Sigmoid colon (tissue), 7 donors: Measurements from ENCODE around the gene INF2. TPM values are rescaled to one million over a fixed set of nuclear protein-coding genes. Genes with fewer than 3 reads are reported as not detected.

Experiments used
- DNase-seq: peaks from one replicate; pipeline ENCODE4 v3.0.0-alpha.2; 2019
- H3K27ac ChIP-seq, 4 donors: fragments of 200-600 bp; sonication (generic); one replicate each; pipeline ENCODE4 v1.5.1; 2016 to 2019; ENCODE audit warnings: mild to moderate bottlenecking in 1 of 4
- H3K27me3 ChIP-seq, 3 donors: fragments of 200-600 bp; sonication (generic); one replicate each; pipeline ENCODE4 v1.5.1; 2019; ENCODE audit warnings: mild to moderate bottlenecking in 1 of 3
- H3K36me3 ChIP-seq, 4 donors: fragments of 200-600 bp; sonication (generic); one replicate each; pipeline ENCODE4 v1.5.1; 2016 to 2019
- H3K4me1 ChIP-seq, 4 donors: fragments of 200-600 bp; sonication (generic); one replicate each; pipeline ENCODE4 v1.5.1; 2017 to 2019
- H3K4me3 ChIP-seq, 4 donors: fragments of 200-600 bp; sonication (generic); one replicate each; pipeline ENCODE4 v1.5.1; 2017 to 2019; ENCODE audit warnings: mild to moderate bottlenecking in 2 of 4, moderate library complexity in 1 of 4
- H3K9me3 ChIP-seq, 4 donors: fragments of 200-600 bp in 3 of 4; sonication (generic) in 3 of 4; one replicate each; pipeline versions ENCODE4 v1.5.1 to v1.6.1; 2013 to 2019
- CTCF ChIP-seq, 4 experiments: fragments of 450-650 bp in 3 of 4; fragments of 200-600 bp in 1 of 4; IDR thresholded peaks; one replicate each; pipeline ENCODE4 v1.5.1; 2016 to 2019; ENCODE audit warnings: antibody characterized with exemption in 4 of 4, mild to moderate bottlenecking in 3 of 4, moderate library complexity in 2 of 4
- EP300 ChIP-seq, 4 donors: sonication (generic); formaldehyde crosslinking; IDR thresholded peaks; one replicate each; pipeline ENCODE4 v1.6.1; 2017; ENCODE audit warnings: antibody characterized with exemption in 4 of 4
- POLR2A ChIP-seq, 2 donors: fragments of 450-650 bp; IDR thresholded peaks; one replicate each; pipeline ENCODE4 v1.6.1; 2016; ENCODE audit warnings: antibody characterized with exemption in 2 of 2, mild to moderate bottlenecking in 2 of 2, moderate library complexity in 2 of 2
- POLR2AphosphoS5 ChIP-seq, 4 donors: sonication (generic); formaldehyde crosslinking; IDR thresholded peaks; one replicate each; pipeline ENCODE4 v1.6.1; 2017; ENCODE audit warnings: antibody characterized with exemption in 4 of 4
- WGBS, 2 donors: extraction: QIAGEN DNeasy Blood & Tissue Kit; methylation state at CpG; one replicate each; pipeline ENCODE4 v1.1.7; 2013; 5-methylcytosine and 5-hydroxymethylcytosine counted together
- intact Hi-C: fragments of 100-400 bp; cut with DNase I; formaldehyde crosslinking; loops from one replicate; pipeline ENCODE4 v1.15.1; 2023
- polyA plus RNA-seq, 3 donors: library from polyadenylated mRNA; stranded (reverse); fragments of 200-250 nt; gene quantifications; one replicate each; pipeline ENCODE4 v1.2.3, GENCODE V29; 2013
- total RNA-seq, 4 donors: library from RNA; depleted of rRNA; stranded (reverse); fragments of >200 nt; gene quantifications; one replicate each; pipeline ENCODE4 v1.1.0, GENCODE V29; 2016
- donor health status: healthy with polysubstance abuse.
- donor health status: Bipolar disorder and iron deficiency.
- donor health status: healthy.

INF2 gene
- total and polyA plus RNA-seq, 7 donors: 26.3 to 169 (median 67.0) TPM

DNA sequence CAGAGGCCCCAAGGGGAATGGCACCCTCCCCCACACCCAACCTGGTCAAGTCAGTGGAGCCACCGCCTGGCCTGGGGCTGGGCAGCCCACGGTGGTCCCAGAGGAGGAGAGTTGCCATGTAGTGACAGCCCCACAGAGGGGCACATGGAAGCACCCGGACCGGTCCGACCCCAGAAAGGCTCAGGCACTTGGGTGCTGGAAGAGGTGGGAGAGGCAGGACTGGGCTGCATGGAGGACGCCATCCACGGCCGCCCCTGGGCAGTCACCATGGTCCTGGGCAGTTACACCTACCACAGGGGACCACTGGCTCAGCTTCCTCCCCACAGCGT, 46.9 kb upstream of the INF2 start:
- peaks cover 0 to 4% (median 0%) of the 10 kb centered on the region in 4 donors for H3K9me3 ChIP-seq
- H3K4me1 ChIP-seq: peaks cover 0 to 7% (median 3%) of the 10 kb centered on the region in 4 donors
- peaks cover 0 to 22% (median 3%) of the 10 kb centered on the region in 3 donors for H3K27me3 ChIP-seq
- WGBS, 2 donors: 91 to 95% methylated on average over 9 of the region's 9 CpGs
- H3K27ac ChIP-seq: no peak overlapping the region
- H3K36me3 ChIP-seq: no peaks in the 10 kb centered on the region
- DNase-seq: no peak
- no peak overlapping the region for H3K4me3 ChIP-seq
- intact Hi-C loops: loop anchor here (5.0 kb wide), 1 partner anchor 565 kb away; no protein-coding TSS in a partner anchor
- TF ChIP-seq EP300 (IDR thresholded peaks at IDR 0.05) (no peak), POLR2AphosphoS5 (IDR thresholded peaks at IDR 0.05) (no peak), POLR2A (IDR thresholded peaks at IDR 0.05) (no peak), CTCF (IDR thresholded peaks at IDR 0.05) (no peak)

DNA sequence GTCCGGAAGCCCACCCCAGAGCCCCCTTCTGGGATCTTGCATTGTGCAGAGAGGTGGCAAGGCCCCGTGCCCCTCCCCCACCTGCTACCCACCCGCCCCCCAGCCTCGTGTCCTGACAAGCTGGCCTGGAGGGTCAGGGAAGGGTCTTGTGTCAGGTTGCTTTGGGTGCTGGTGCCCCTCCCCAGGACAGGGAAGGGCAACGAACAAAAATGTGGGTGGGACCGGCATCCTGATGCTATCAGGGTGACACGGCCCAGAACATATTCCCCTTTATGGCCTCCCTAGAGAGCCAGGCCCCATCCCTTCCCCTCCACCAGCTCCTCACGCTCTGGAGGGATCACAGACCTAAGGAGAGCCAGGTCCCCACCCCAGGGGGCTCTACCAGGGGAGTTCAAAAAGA, 46.1 kb upstream of the INF2 start:
- peaks cover 0 to 22% (median 3%) of the 10 kb centered on the region in 3 donors for H3K27me3 ChIP-seq
- no peaks in the 10 kb centered on the region for H3K36me3 ChIP-seq
- TF ChIP-seq POLR2A (IDR thresholded peaks at IDR 0.05): no peak
- TF ChIP-seq POLR2AphosphoS5 (IDR thresholded peaks at IDR 0.05): no peak
- no peak for TF ChIP-seq CTCF (IDR thresholded peaks at IDR 0.05)
- TF ChIP-seq EP300 (IDR thresholded peaks at IDR 0.05): no peak
- peaks cover 0 to 4% (median 0%) of the 10 kb centered on the region in 4 donors for H3K9me3 ChIP-seq
- no peak for DNase-seq
- H3K4me1 ChIP-seq: peaks cover 0 to 7% (median 3%) of the 10 kb centered on the region in 4 donors
- no peak overlapping the region for H3K4me3 ChIP-seq
- no peak overlapping the region for H3K27ac ChIP-seq
- intact Hi-C loops: loop anchor here (5.0 kb wide), 1 partner anchor 566 kb away; no protein-coding TSS in a partner anchor
- 39 to 61% methylated on average over 8 of the region's 8 CpGs for WGBS, 2 donors

DNA sequence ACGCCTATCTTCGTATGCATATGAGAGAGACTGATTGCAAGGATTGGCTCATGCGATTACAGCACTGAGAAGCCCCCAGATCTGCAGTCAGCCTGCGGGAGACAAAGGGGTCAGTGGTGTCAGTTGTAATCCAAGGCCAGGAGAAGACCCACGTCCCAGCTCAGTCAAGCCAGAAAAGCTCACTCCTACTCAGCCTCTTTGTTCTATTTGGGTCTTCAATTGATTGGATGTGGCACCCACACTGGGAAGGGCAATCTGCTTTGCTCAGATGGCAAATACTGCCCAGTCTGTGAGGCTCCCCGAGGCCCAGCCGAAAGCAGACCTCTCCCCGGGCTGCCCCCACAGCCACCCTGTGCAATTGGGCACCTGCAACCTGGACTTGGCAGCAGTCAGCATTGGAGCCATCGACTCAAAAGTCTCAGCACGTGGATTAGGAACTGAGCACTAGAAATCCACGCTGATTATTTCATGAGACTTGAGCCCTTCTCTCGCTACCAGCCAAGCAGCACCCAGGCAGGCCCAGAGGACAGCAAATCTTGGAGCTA, 45.3 kb upstream of the INF2 start:
- H3K27ac ChIP-seq: no peak overlapping the region
- no peak for DNase-seq
- WGBS, 2 donors: 82 to 86% methylated on average over 12 of the region's 12 CpGs
- peaks cover 0 to 7% (median 3%) of the 10 kb centered on the region in 4 donors for H3K4me1 ChIP-seq
- intact Hi-C loops: loop anchor here (5.0 kb wide), 1 partner anchor 567 kb away; no protein-coding TSS in a partner anchor
- no peak overlapping the region for H3K4me3 ChIP-seq
- no peaks in the 10 kb centered on the region for H3K36me3 ChIP-seq
- TF ChIP-seq POLR2AphosphoS5 (IDR thresholded peaks at IDR 0.05) (no peak), POLR2A (IDR thresholded peaks at IDR 0.05) (no peak), CTCF (IDR thresholded peaks at IDR 0.05) (no peak), EP300 (IDR thresholded peaks at IDR 0.05) (no peak)
- H3K9me3 ChIP-seq: peaks cover 0 to 4% (median 0%) of the 10 kb centered on the region in 4 donors
- H3K27me3 ChIP-seq: peaks cover 0 to 18% (median 3%) of the 10 kb centered on the region in 3 donors

DNA sequence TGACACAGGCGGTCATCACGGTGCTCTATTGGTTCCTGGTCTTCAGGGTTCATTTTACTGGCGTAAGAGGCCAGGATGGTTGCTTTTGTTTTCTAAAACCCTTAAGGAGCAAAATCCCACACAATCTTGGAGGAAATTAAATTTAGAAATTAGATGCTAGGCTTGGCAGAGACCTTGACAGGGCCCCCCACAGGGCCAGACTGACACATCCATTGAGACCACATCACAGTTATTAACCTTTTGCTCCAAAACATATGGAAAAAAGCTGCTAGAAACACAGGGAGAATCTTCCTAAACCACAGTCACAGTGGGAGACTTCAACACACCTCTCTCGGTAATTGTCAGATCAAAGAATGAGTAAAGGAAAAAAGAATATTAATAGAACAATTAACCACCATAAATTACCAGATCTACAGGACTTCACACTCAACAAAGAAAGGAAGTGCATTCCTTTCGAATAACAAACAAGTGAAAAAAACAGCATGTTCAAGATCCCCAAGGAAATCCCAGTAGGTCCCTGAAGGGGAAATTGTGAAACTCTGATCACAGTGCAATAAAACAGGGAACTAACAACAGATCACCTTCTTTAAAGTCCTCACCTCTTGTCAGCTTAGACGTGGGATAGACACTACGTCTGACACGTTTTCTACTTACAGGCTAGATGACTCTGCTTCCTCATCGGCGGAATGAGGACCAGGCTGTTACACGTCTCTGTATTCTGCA, 44.6 kb upstream of the INF2 start:
- peaks cover 0 to 4% (median 0%) of the 10 kb centered on the region in 4 donors for H3K9me3 ChIP-seq

More for the DNA sequence above, 44.6 kb upstream of the INF2 start:
- Histone ChIP-seq H3K4me3 (no peak overlapping the region), H3K4me1 (peaks cover 0 to 6% (median 3%) of the 10 kb centered on the region in 4 donors), H3K27ac (no peak overlapping the region), H3K36me3 (no peaks in the 10 kb centered on the region), H3K27me3 (peaks cover 0 to 11% (median 3%) of the 10 kb centered on the region in 3 donors)
- TF ChIP-seq POLR2A (IDR thresholded peaks at IDR 0.05) (no peak), CTCF (IDR thresholded peaks at IDR 0.05) (no peak), EP300 (IDR thresholded peaks at IDR 0.05) (no peak), POLR2AphosphoS5 (IDR thresholded peaks at IDR 0.05) (no peak)
- no peak for DNase-seq
- intact Hi-C loops: loop anchor here (5.0 kb wide), 1 partner anchor 568 kb away; no protein-coding TSS in a partner anchor
- WGBS, 2 donors: 68 to 73% methylated on average over 11 of the region's 11 CpGs
